ENCODE measurements around the gene NEK4. TPM values are rescaled to one million over a fixed set of nuclear protein-coding genes. Genes with fewer than 3 reads are reported as not detected.
"Not testable (repeated sequence)": the region's sequence is repeated elsewhere in the genome, so short reads cannot be mapped to it uniquely, and the experiment has no call there.

Gene NEK4
- polyA plus RNA-seq, 1 donor (not counting 4 experiments of a cell fraction or from before 2014, with no cell fraction given), result 13.6 TPM

DNA sequence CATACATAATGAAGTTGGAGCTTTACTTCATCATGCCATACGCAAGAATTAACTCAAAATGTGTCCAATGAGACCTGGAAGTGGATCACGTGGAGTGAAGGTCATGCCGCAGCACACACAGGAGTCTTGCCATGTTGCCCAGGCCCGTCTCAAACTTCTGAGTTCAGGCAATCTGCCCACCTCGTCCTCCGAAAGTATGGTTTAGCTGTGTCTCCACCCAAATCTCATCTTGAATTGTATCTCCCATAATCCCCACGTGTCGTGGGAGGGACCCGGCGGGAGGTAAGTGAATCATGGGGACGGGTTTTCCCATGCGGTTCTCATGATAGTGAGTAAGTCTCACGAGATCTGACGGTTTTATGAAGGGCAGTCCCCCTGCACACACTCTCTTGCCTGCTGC is 39.1 kb downstream of the NEK4 start:
- H3K4me3 ChIP-seq (ENCODE audit: control insufficient read depth in 2 of 3, extremely low read depth in 1 of 3, insufficient read depth in 2 of 3, low read depth in 1 of 3, low read length in 3 of 3), result no peak overlapping the region
- no peak overlapping the region for H3K9ac ChIP-seq (ENCODE audit: control insufficient read depth, extremely low read depth, insufficient read depth, low read length)
- H3K4me1 ChIP-seq (ENCODE audit: control insufficient read depth, extremely low read depth, insufficient read depth, low read length), result no peaks in the 10 kb centered on the region
- H3K4me2 ChIP-seq (ENCODE audit: control insufficient read depth, extremely low read depth, insufficient read depth, low read depth, low read length), result no peak overlapping the region
- H3K9me1 ChIP-seq (ENCODE audit: control insufficient read depth, extremely low read depth, insufficient read depth, low read length), result no peaks in the 10 kb centered on the region
- peaks cover 7% of the 10 kb centered on the region for H3K9me3 ChIP-seq (ENCODE audit: control insufficient read depth, low read depth, low read length)
- no peak overlapping the region for H3K27ac ChIP-seq (ENCODE audit: control insufficient read depth, insufficient read depth, low read length)
- DNase-seq (ENCODE audit: low read depth, low spot score), result no peak
- no peaks in the 10 kb centered on the region for H4K20me1 ChIP-seq (ENCODE audit: control insufficient read depth, extremely low read depth, insufficient read depth, low read length)
- peaks cover 7 to 8% of the 10 kb centered on the region in 2 experiments for H3K36me3 ChIP-seq (ENCODE audit: control insufficient read depth in 2 of 2, extremely low read depth in 1 of 2, insufficient read depth in 2 of 2, low read length in 2 of 2)
- FAIRE-seq, result no peak
- TF ChIP-seq CTCF (optimal IDR thresholded peaks at IDR 0.05 in 1 of 3, IDR thresholded peaks at IDR 0.05 in 1 of 3, conservative IDR thresholded peaks at IDR 0.05 in 1 of 3; ENCODE audit: extremely low read depth in 1 of 3, insufficient read depth in 2 of 3, low read length in 3 of 3), result no peak
- TF ChIP-seq EZH2 (IDR thresholded peaks at IDR 0.05; ENCODE audit: low read length), result no peak
- dilution Hi-C loops (cut with MboI; ENCODE audit: extremely low pct_ligation_motif_present, low sequenced_read_pairs), result no loop called here
- H2AFZ ChIP-seq (ENCODE audit: control insufficient read depth, low read length), result no peak overlapping the region
- H3K27me3 ChIP-seq (ENCODE audit: control insufficient read depth, extremely low read depth, insufficient read depth, low read length), result no peaks in the 10 kb centered on the region
- no peaks in the 10 kb centered on the region for H3K79me2 ChIP-seq (ENCODE audit: control insufficient read depth, insufficient read depth, low read length)

- Histone ChIP-seq H3K9me1 (ENCODE audit: control insufficient read depth, extremely low read depth, insufficient read depth, low read length) (no peaks in the 10 kb centered on the region), H3K27ac (ENCODE audit: control insufficient read depth, insufficient read depth, low read length) (no peak overlapping the region), H3K27me3 (ENCODE audit: control insufficient read depth, extremely low read depth, insufficient read depth, low read length) (no peaks in the 10 kb centered on the region), H2AFZ (ENCODE audit: control insufficient read depth, low read length) (no peak overlapping the region), H4K20me1 (ENCODE audit: control insufficient read depth, extremely low read depth, insufficient read depth, low read length) (no peaks in the 10 kb centered on the region), H3K36me3 (ENCODE audit: control insufficient read depth in 2 of 2, extremely low read depth in 1 of 2, insufficient read depth in 2 of 2, low read length in 2 of 2) (peaks cover 7 to 8% of the 10 kb centered on the region in 2 experiments), H3K9me3 (ENCODE audit: control insufficient read depth, low read depth, low read length) (peaks cover 7% of the 10 kb centered on the region), H3K4me3 (ENCODE audit: control insufficient read depth in 2 of 3, extremely low read depth in 1 of 3, insufficient read depth in 2 of 3, low read depth in 1 of 3, low read length in 3 of 3) (no peak overlapping the region), H3K4me1 (ENCODE audit: control insufficient read depth, extremely low read depth, insufficient read depth, low read length) (no peaks in the 10 kb centered on the region), H3K4me2 (ENCODE audit: control insufficient read depth, extremely low read depth, insufficient read depth, low read depth, low read length) (no peak overlapping the region), H3K9ac (ENCODE audit: control insufficient read depth, extremely low read depth, insufficient read depth, low read length) (no peak overlapping the region), H3K79me2 (ENCODE audit: control insufficient read depth, insufficient read depth, low read length) (no peaks in the 10 kb centered on the region)
- no peak for FAIRE-seq
- dilution Hi-C loops (cut with MboI; ENCODE audit: extremely low pct_ligation_motif_present, low sequenced_read_pairs), result no loop called here
- TF ChIP-seq CTCF (optimal IDR thresholded peaks at IDR 0.05 in 1 of 3, IDR thresholded peaks at IDR 0.05 in 1 of 3, conservative IDR thresholded peaks at IDR 0.05 in 1 of 3; ENCODE audit: extremely low read depth in 1 of 3, insufficient read depth in 2 of 3, low read length in 3 of 3) (no peak), EZH2 (IDR thresholded peaks at IDR 0.05; ENCODE audit: low read length) (no peak)
- no peak for DNase-seq (ENCODE audit: low read depth, low spot score)
Observed at GRCh38 chr3:52730681-52731080, 40.1 kb downstream of the NEK4 start.

GRCh38 chr3:52728753-52729152 is 42.0 kb downstream of the NEK4 start:
- H3K27ac ChIP-seq (ENCODE audit: control insufficient read depth, insufficient read depth, low read length); H3K4me2 ChIP-seq (ENCODE audit: control insufficient read depth, extremely low read depth, insufficient read depth, low read depth, low read length); H2AFZ ChIP-seq (ENCODE audit: control insufficient read depth, low read length); FAIRE-seq; H3K9ac ChIP-seq (ENCODE audit: control insufficient read depth, extremely low read depth, insufficient read depth, low read length); H4K20me1 ChIP-seq (ENCODE audit: control insufficient read depth, extremely low read depth, insufficient read depth, low read length); H3K4me1 ChIP-seq (ENCODE audit: control insufficient read depth, extremely low read depth, insufficient read depth, low read length); H3K4me3 ChIP-seq (ENCODE audit: control insufficient read depth in 2 of 3, extremely low read depth in 1 of 3, insufficient read depth in 2 of 3, low read depth in 1 of 3, low read length in 3 of 3); DNase-seq (ENCODE audit: low read depth, low spot score); H3K9me3 ChIP-seq (ENCODE audit: control insufficient read depth, low read depth, low read length); H3K27me3 ChIP-seq (ENCODE audit: control insufficient read depth, extremely low read depth, insufficient read depth, low read length); H3K79me2 ChIP-seq (ENCODE audit: control insufficient read depth, insufficient read depth, low read length); dilution Hi-C loops (cut with MboI; ENCODE audit: extremely low pct_ligation_motif_present, low sequenced_read_pairs); H3K36me3 ChIP-seq (ENCODE audit: control insufficient read depth in 2 of 2, extremely low read depth in 1 of 2, insufficient read depth in 2 of 2, low read length in 2 of 2); H3K9me1 ChIP-seq (ENCODE audit: control insufficient read depth, extremely low read depth, insufficient read depth, low read length): not testable (repeated sequence)
